ENCODE measurements around the gene C22orf31. TPM values are rescaled to one million over a fixed set of nuclear protein-coding genes. Genes with fewer than 3 reads are reported as not detected.

Gene C22orf31
- total RNA-seq, 1 donor from 2014 or later, result 0.45 TPM

GRCh38 chr22:29060931-29061330 lies 700 bp downstream of the C22orf31 start:
- H3K4me1 Mint-ChIP-seq, result peaks cover 6% of the 10 kb centered on the region
- no peak overlapping the region for H3K27ac Mint-ChIP-seq
- H3K9me3 Mint-ChIP-seq, result no peaks in the 10 kb centered on the region
- no peak for DNase-seq (ENCODE audit: low spot score in 2 of 2, unreplicated experiment in 2 of 2)
- no peaks in the 10 kb centered on the region for H3K27me3 Mint-ChIP-seq (ENCODE audit: low read depth)
- no peak overlapping the region for H3K4me3 Mint-ChIP-seq
- TF ChIP-seq, protein P1, sequence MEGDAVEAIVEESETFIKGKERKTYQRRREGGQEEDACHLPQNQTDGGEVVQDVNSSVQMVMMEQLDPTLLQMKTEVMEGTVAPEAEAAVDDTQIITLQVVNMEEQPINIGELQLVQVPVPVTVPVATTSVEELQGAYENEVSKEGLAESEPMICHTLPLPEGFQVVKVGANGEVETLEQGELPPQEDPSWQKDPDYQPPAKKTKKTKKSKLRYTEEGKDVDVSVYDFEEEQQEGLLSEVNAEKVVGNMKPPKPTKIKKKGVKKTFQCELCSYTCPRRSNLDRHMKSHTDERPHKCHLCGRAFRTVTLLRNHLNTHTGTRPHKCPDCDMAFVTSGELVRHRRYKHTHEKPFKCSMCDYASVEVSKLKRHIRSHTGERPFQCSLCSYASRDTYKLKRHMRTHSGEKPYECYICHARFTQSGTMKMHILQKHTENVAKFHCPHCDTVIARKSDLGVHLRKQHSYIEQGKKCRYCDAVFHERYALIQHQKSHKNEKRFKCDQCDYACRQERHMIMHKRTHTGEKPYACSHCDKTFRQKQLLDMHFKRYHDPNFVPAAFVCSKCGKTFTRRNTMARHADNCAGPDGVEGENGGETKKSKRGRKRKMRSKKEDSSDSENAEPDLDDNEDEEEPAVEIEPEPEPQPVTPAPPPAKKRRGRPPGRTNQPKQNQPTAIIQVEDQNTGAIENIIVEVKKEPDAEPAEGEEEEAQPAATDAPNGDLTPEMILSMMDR (IDR thresholded peaks at IDR 0.05; ENCODE audit: unreplicated experiment), result no peak
- no peaks in the 10 kb centered on the region for H3K36me3 Mint-ChIP-seq

GRCh38 chr22:29060251-29060869 lies 1.3 kb downstream of the C22orf31 start:
- Mint-ChIP-seq H3K9me3 (no peaks in the 10 kb centered on the region), H3K4me3 (no peak overlapping the region), H3K27me3 (ENCODE audit: low read depth) (no peaks in the 10 kb centered on the region), H3K27ac (no peak overlapping the region), H3K36me3 (peaks cover 4% of the 10 kb centered on the region), H3K4me1 (peaks cover 9% of the 10 kb centered on the region)
- no peak for DNase-seq (ENCODE audit: low spot score in 2 of 2, unreplicated experiment in 2 of 2)
- TF ChIP-seq, protein P1 (IDR thresholded peaks at IDR 0.05; ENCODE audit: unreplicated experiment), result no peak

- Mint-ChIP-seq H3K9me3 (no peaks in the 10 kb centered on the region), H3K4me3 (no peak overlapping the region), H3K36me3 (peaks cover 12% of the 10 kb centered on the region), H3K27ac (no peak overlapping the region), H3K4me1 (peaks cover 12% of the 10 kb centered on the region), H3K27me3 (ENCODE audit: low read depth) (no peaks in the 10 kb centered on the region)
- TF ChIP-seq, protein P1 (IDR thresholded peaks at IDR 0.05; ENCODE audit: unreplicated experiment), result no peak
- DNase-seq (ENCODE audit: low spot score in 2 of 2, unreplicated experiment in 2 of 2), result no peak
Observed at GRCh38 chr22:29056472-29056871, 5.2 kb downstream of the C22orf31 start.

- H3K27ac Mint-ChIP-seq, result peak overlapping the region; percentile 23
Observed at GRCh38 chr22:29055192-29055830, 6.3 kb downstream of the C22orf31 start.

DNA sequence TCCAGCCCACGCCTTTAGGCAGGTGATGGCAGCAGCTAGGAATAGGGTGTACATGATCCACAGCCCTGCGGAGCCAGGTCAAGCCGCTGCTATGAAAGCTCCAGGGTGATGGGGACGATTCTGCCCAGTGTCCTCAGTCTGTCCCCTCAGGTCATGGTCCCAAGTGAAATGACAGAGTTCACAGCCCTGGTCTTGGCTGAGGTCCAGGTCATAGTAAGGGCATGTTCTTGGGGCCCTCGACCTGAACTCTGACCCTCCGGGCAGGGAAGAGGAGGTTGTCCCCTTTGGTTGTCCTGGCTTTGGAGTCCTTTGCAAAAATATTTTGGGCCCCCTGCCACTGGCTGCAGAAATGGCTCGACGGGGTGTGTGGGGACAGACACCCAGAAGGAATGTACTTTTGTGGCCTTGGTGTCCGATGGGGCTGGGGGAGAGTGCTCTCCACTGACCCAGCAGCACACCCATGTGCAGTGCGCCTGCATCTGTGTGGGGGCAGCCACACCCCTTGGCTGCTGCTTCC lies 7.3 kb downstream of the C22orf31 start:
- H3K27me3 Mint-ChIP-seq (ENCODE audit: low read depth), result no peaks in the 10 kb centered on the region
- TF ChIP-seq, protein P1 (IDR thresholded peaks at IDR 0.05; ENCODE audit: unreplicated experiment), result no peak
- peaks cover 12% of the 10 kb centered on the region for H3K4me1 Mint-ChIP-seq
- peaks cover 18% of the 10 kb centered on the region for H3K36me3 Mint-ChIP-seq
- no peak overlapping the region for H3K4me3 Mint-ChIP-seq
- DNase-seq (ENCODE audit: low spot score in 2 of 2, unreplicated experiment in 2 of 2), result no peak
- no peak overlapping the region for H3K27ac Mint-ChIP-seq
- no peaks in the 10 kb centered on the region for H3K9me3 Mint-ChIP-seq

More at GRCh38 chr22:29055192-29055830, 6.3 kb downstream of the C22orf31 start:
- no peak for DNase-seq (ENCODE audit: low spot score in 2 of 2, unreplicated experiment in 2 of 2)
- peaks cover 12% of the 10 kb centered on the region for H3K4me1 Mint-ChIP-seq
- TF ChIP-seq, protein P1 (IDR thresholded peaks at IDR 0.05; ENCODE audit: unreplicated experiment), result no peak
- peaks cover 15% of the 10 kb centered on the region for H3K36me3 Mint-ChIP-seq
- H3K27me3 Mint-ChIP-seq (ENCODE audit: low read depth), result no peaks in the 10 kb centered on the region
- no peaks in the 10 kb centered on the region for H3K9me3 Mint-ChIP-seq
- H3K4me3 Mint-ChIP-seq, result no peak overlapping the region
